HEK293 (cell line): ENCODE measurements around the gene PCDH15.

Source experiments
- CTCF ChIA-PET: fragments of 350-600 bp; formaldehyde crosslinking; extraction: SDS; loops from one replicate; lab custom pipeline; 2021; ENCODE audit warnings: antibody characterized with exemption; lab: Yijun Ruan, JAX
- POLR2A ChIA-PET: fragments of 300-600 bp; formaldehyde crosslinking; extraction: SDS; loops from one replicate; lab custom pipeline; 2020; ENCODE audit warnings: antibody characterized with exemption, inconsistent platforms; lab: Yijun Ruan, JAX
- H3K27ac ChIP-seq: fragments of 200-500 bp; sonication (Bioruptor generic); 2 replicates; pipeline ENCODE4 v1.5.1; 2014; ENCODE audit warnings: low read depth, low read length, control low read depth, inconsistent platforms; ENCODE audit errors: extremely low read depth
- H3K36me3 ChIP-seq, 2 experiments: fragments of 200-500 bp in 1 of 2; sonication (Bioruptor generic) in 1 of 2; 1 replicate in 1 of 2; 2 replicates in 1 of 2; pipeline ENCODE4 v1.5.1; 2014 to 2017; ENCODE audit warnings: inconsistent platforms in 2 of 2, low read length in 2 of 2; ENCODE audit not compliant: control insufficient read depth in 2 of 2, insufficient read depth in 1 of 2
- H3K4me1 ChIP-seq: fragments of 200-500 bp; sonication (Bioruptor generic); 2 replicates; pipeline ENCODE4 v1.5.1; 2014; ENCODE audit warnings: mild to moderate bottlenecking, low read length, inconsistent platforms; ENCODE audit not compliant: control insufficient read depth, insufficient read depth
- H3K4me3 ChIP-seq: 2 replicates; pipeline ENCODE4 v1.5.1; 2011; ENCODE audit warnings: low read depth, mild to moderate bottlenecking, control low read depth, low read length, moderate library complexity
- H3K9me3 ChIP-seq: fragments of 200-500 bp; sonication (Bioruptor generic); 2 replicates; pipeline ENCODE4 v1.5.1; 2014; ENCODE audit warnings: low read depth, low read length, inconsistent platforms; ENCODE audit not compliant: control insufficient read depth, insufficient read depth
- MYNN ChIP-seq: fragments of 450-650 bp; formaldehyde crosslinking; IDR thresholded peaks from 2 replicates; pipeline ENCODE4 v1.5.1; 2016; ENCODE audit warnings: missing biosample characterization, missing genetic modification characterization, borderline replicate concordance
- RBAK ChIP-seq: fragments of 450-650 bp; formaldehyde crosslinking; IDR thresholded peaks from 2 replicates; pipeline ENCODE4 v1.5.1; 2016; ENCODE audit warnings: missing biosample characterization, missing genetic modification characterization
- TRIM28 ChIP-seq: IDR thresholded peaks from 2 replicates; pipeline ENCODE4 v1.6.1; 2011; ENCODE audit warnings: low read length, control low read depth, borderline replicate concordance
- ZNF132 ChIP-seq: fragments of 450-650 bp; formaldehyde crosslinking; IDR thresholded peaks from 2 replicates; pipeline ENCODE4 v1.5.1; 2017; ENCODE audit warnings: missing biosample characterization, missing genetic modification characterization, borderline replicate concordance
- ZNF140 ChIP-seq: fragments of 450-650 bp; formaldehyde crosslinking; IDR thresholded peaks from 2 replicates; pipeline ENCODE4 v1.5.1; 2016; ENCODE audit warnings: missing biosample characterization, missing genetic modification characterization
- ZNF302 ChIP-seq: fragments of 450-650 bp; formaldehyde crosslinking; IDR thresholded peaks from 2 replicates; pipeline ENCODE4 v1.5.1; 2016; ENCODE audit warnings: missing biosample characterization, missing genetic modification characterization, low read depth
- ZNF335 ChIP-seq: fragments of 450-650 bp; formaldehyde crosslinking; conservative IDR thresholded peaks from 2 replicates; pipeline ENCODE4 v1.5.1; 2016; ENCODE audit warnings: missing biosample characterization, missing genetic modification characterization
- ZNF394 ChIP-seq: fragments of 450-650 bp; formaldehyde crosslinking; IDR thresholded peaks from 2 replicates; pipeline ENCODE4 v1.5.1; 2016; ENCODE audit warnings: missing biosample characterization, missing genetic modification characterization, mild to moderate bottlenecking, moderate library complexity, borderline replicate concordance
- ZNF433 ChIP-seq: fragments of 450-650 bp; formaldehyde crosslinking; IDR thresholded peaks from 2 replicates; pipeline ENCODE4 v1.5.1; 2016; ENCODE audit warnings: missing biosample characterization, missing genetic modification characterization, low read depth
- ZNF654 ChIP-seq: fragments of 450-650 bp; formaldehyde crosslinking; IDR thresholded peaks from 2 replicates; pipeline ENCODE4 v1.5.1; 2016; ENCODE audit warnings: low read depth, missing biosample characterization, missing genetic modification characterization
- ZNF670 ChIP-seq: fragments of 450-650 bp; formaldehyde crosslinking; IDR thresholded peaks from 2 replicates; pipeline ENCODE4 v1.5.1; 2016; ENCODE audit warnings: missing biosample characterization, missing genetic modification characterization, low read depth
- ZNF791 ChIP-seq: fragments of 450-650 bp; formaldehyde crosslinking; IDR thresholded peaks from 2 replicates; pipeline ENCODE4 v1.5.1; 2016; ENCODE audit warnings: missing biosample characterization, missing genetic modification characterization
- ZNF843 ChIP-seq: fragments of 450-650 bp; formaldehyde crosslinking; IDR thresholded peaks from 2 replicates; pipeline ENCODE4 v1.5.1; 2016; ENCODE audit warnings: missing biosample characterization, missing genetic modification characterization
- TF ChIP-seq, protein P1 (sequence below): fragments of 450-650 bp; formaldehyde crosslinking; IDR thresholded peaks from 2 replicates; pipeline ENCODE4 v1.5.1; 2016; ENCODE audit warnings: missing biosample characterization, missing genetic modification characterization
- TF ChIP-seq, protein P2 (sequence below): fragments of 450-650 bp; formaldehyde crosslinking; IDR thresholded peaks from 2 replicates; pipeline ENCODE4 v1.5.1; 2016; ENCODE audit warnings: missing biosample characterization, missing genetic modification characterization
- TF ChIP-seq, protein P3 (sequence below): fragments of 450-650 bp; formaldehyde crosslinking; IDR thresholded peaks from 2 replicates; pipeline ENCODE4 v1.5.1; 2017; ENCODE audit warnings: missing biosample characterization, missing genetic modification characterization
- TF ChIP-seq, protein P4 (sequence below): fragments of 450-650 bp; formaldehyde crosslinking; conservative IDR thresholded peaks from 2 replicates; pipeline ENCODE4 v1.5.1; 2016; ENCODE audit warnings: low read depth, missing biosample characterization, missing genetic modification characterization

PCDH15 gene

DNA sequence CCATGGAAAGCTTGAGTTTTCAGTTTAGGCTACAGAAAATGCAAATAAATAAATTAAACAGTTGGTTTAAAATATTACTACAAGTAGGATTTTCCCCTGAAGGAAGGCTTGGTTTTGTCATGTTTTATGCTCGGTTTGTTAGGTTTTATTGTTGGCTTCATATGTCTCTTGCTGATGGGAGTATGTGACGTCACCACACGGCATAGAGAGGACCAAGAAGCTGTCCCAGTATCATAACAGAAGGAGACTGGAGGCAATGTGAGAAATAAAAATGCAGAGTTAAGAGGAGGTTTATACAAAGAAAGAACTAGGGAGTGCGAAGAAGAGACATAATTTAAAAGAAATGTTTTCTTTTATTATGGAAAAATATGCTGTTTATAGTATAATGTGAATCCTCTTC lies 24.4 kb downstream of the PCDH15 start:
- ChIA-PET POLR2A (no interaction called here), CTCF (no interaction called here)
- Histone ChIP-seq H3K9me3 (no peaks in the 10 kb centered on the region), H3K4me3 (no peak overlapping the region), H3K36me3 (no peaks in the 10 kb centered on the region), H3K27ac (no peak overlapping the region), H3K4me1 (no peaks in the 10 kb centered on the region)
- TF ChIP-seq ZNF843 (tag by site-specific recombination) (no peak), ZNF335 (tag by site-specific recombination) (no peak), ZNF791 (tag by site-specific recombination) (no peak), ZNF132 (tag by site-specific recombination) (no peak), ZNF670 (tag by site-specific recombination) (no peak), RBAK (tag by site-specific recombination) (no peak), ZNF433 (no peak), ZNF140 (tag by site-specific recombination) (no peak)
- TF ChIP-seq, protein P1, sequence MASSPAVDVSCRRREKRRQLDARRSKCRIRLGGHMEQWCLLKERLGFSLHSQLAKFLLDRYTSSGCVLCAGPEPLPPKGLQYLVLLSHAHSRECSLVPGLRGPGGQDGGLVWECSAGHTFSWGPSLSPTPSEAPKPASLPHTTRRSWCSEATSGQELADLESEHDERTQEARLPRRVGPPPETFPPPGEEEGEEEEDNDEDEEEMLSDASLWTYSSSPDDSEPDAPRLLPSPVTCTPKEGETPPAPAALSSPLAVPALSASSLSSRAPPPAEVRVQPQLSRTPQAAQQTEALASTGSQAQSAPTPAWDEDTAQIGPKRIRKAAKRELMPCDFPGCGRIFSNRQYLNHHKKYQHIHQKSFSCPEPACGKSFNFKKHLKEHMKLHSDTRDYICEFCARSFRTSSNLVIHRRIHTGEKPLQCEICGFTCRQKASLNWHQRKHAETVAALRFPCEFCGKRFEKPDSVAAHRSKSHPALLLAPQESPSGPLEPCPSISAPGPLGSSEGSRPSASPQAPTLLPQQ (tag by site-specific recombination): no peak
- TF ChIP-seq, protein P2, sequence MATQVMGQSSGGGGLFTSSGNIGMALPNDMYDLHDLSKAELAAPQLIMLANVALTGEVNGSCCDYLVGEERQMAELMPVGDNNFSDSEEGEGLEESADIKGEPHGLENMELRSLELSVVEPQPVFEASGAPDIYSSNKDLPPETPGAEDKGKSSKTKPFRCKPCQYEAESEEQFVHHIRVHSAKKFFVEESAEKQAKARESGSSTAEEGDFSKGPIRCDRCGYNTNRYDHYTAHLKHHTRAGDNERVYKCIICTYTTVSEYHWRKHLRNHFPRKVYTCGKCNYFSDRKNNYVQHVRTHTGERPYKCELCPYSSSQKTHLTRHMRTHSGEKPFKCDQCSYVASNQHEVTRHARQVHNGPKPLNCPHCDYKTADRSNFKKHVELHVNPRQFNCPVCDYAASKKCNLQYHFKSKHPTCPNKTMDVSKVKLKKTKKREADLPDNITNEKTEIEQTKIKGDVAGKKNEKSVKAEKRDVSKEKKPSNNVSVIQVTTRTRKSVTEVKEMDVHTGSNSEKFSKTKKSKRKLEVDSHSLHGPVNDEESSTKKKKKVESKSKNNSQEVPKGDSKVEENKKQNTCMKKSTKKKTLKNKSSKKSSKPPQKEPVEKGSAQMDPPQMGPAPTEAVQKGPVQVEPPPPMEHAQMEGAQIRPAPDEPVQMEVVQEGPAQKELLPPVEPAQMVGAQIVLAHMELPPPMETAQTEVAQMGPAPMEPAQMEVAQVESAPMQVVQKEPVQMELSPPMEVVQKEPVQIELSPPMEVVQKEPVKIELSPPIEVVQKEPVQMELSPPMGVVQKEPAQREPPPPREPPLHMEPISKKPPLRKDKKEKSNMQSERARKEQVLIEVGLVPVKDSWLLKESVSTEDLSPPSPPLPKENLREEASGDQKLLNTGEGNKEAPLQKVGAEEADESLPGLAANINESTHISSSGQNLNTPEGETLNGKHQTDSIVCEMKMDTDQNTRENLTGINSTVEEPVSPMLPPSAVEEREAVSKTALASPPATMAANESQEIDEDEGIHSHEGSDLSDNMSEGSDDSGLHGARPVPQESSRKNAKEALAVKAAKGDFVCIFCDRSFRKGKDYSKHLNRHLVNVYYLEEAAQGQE (tag by site-specific recombination): no peak

DNA sequence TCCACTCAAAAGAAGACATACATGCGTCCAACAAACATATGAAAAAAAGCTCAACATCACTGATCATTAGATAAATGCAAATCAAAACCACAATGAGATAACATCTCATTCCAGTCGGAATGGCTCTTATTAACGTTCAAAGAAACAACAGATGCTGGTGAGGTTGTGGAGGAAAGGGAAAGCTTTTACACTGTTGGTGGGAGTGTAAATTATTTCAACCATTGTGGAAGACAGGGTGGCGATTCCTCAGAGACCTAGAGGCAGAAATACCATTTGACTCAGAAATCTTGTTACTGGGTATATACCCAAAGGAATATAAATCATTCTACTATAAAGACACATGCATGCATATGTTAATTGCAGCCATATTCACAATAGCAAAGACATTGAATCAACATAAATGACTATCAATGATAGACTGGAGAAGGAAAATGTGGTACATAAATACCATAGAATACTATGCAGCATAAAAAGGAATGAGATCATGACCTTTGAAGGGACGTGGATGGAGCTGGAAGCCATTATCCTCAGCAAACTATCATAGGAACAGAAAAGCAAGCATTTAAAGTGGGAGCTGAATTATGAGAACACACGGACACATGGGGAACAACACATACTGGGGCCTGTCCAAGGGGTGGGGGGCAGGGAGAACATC lies 28.4 kb downstream of the PCDH15 start:
- no peaks in the 10 kb centered on the region for H3K36me3 ChIP-seq
- TF ChIP-seq, protein P3, sequence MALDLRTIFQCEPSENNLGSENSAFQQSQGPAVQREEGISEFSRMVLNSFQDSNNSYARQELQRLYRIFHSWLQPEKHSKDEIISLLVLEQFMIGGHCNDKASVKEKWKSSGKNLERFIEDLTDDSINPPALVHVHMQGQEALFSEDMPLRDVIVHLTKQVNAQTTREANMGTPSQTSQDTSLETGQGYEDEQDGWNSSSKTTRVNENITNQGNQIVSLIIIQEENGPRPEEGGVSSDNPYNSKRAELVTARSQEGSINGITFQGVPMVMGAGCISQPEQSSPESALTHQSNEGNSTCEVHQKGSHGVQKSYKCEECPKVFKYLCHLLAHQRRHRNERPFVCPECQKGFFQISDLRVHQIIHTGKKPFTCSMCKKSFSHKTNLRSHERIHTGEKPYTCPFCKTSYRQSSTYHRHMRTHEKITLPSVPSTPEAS (tag by site-specific recombination): no peak
- TF ChIP-seq, protein P1 (tag by site-specific recombination): no peak
- TF ChIP-seq, all 188 proteins: peak for 0
- no peak overlapping the region for H3K27ac ChIP-seq
- H3K4me3 ChIP-seq: no peak overlapping the region
- ChIA-PET CTCF (no interaction called here), POLR2A (no interaction called here)
- no peaks in the 10 kb centered on the region for H3K9me3 ChIP-seq
- H3K4me1 ChIP-seq: no peaks in the 10 kb centered on the region

DNA sequence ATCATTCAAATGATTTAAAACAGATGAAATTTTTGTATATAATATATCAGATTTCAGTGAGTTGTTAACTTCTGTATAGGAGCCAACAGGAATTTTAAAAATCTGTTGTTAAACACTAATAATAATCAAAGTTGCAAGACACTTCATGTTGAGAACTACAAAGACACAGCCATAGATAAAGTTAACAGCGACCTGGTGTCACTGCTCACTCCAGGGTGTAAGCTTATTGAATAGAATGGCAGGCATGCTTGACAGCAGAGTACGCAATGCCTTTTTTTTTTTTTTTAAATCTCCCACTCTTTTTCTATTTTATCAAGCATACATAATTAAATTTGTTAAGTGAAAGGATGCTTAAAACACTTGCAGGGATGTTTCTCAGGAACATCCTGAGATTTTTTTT lies 32.0 kb downstream of the PCDH15 start:
- ChIA-PET POLR2A (no interaction called here), CTCF (interaction anchor here (0.7 kb wide), 1 partner anchor 210 kb away, joined by 6 read pairs; no protein-coding TSS in a partner anchor)
- no peaks in the 10 kb centered on the region for H3K36me3 ChIP-seq
- H3K9me3 ChIP-seq: no peaks in the 10 kb centered on the region
- no peak overlapping the region for H3K4me3 ChIP-seq
- H3K27ac ChIP-seq: no peak overlapping the region
- H3K4me1 ChIP-seq: no peaks in the 10 kb centered on the region
- no peak for TF ChIP-seq ZNF394 (tag by site-specific recombination)
- TF ChIP-seq TRIM28: no peak
- TF ChIP-seq ZNF654 (tag by site-specific recombination): no peak
- TF ChIP-seq, protein P4, sequence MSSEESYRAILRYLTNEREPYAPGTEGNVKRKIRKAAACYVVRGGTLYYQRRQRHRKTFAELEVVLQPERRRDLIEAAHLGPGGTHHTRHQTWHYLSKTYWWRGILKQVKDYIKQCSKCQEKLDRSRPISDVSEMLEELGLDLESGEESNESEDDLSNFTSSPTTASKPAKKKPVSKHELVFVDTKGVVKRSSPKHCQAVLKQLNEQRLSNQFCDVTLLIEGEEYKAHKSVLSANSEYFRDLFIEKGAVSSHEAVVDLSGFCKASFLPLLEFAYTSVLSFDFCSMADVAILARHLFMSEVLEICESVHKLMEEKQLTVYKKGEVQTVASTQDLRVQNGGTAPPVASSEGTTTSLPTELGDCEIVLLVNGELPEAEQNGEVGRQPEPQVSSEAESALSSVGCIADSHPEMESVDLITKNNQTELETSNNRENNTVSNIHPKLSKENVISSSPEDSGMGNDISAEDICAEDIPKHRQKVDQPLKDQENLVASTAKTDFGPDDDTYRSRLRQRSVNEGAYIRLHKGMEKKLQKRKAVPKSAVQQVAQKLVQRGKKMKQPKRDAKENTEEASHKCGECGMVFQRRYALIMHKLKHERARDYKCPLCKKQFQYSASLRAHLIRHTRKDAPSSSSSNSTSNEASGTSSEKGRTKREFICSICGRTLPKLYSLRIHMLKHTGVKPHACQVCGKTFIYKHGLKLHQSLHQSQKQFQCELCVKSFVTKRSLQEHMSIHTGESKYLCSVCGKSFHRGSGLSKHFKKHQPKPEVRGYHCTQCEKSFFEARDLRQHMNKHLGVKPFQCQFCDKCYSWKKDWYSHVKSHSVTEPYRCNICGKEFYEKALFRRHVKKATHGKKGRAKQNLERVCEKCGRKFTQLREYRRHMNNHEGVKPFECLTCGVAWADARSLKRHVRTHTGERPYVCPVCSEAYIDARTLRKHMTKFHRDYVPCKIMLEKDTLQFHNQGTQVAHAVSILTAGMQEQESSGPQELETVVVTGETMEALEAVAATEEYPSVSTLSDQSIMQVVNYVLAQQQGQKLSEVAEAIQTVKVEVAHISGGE (tag by site-specific recombination): no peak
- no peak for TF ChIP-seq ZNF302
- no peak for TF ChIP-seq MYNN (tag by site-specific recombination)
